ENCODE results near the gene ADGRG1.

ADGRG1 gene

DNA sequence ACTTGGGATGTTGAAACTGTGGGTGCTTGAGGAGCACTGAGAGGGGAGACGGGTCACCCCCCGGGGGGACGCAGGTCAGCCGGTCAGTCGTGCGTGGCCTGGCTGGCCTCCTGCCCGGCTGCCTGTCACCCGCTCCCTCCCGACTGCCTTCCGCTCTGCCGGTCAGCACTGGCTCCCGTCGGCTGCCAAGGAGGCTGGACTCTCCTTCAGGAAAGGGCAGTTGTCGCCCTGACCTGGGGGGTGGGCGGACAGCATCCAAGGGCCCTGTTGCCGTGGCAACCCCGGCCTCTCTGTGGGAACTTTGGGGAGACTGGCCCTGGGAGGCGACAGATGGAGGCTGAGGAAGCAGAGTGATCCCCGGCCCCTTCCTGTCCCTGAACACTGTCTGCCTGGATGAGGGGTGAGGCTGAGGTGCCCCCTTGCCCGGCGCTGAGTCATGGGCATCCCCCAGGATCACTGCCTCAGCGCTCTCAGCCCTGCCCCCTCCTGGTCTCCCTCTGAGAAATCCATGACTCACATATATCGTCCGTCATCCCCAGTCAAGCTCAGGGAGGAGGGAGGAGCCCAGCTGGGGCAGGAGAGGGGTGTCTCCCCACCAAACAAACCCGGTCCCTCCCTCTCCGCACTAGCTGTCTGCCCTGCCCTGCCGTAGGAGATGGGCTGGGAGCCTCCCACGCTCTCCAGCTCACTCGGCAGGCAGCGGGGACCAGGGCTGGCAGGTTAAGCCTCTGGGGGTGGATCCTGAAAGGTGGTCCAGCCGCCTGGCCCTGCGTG is at the start of gene ADGRG1:
Gene ADGRG1, plus strand, starts transcription at position 623 of the 774 bp plus-strand sequence. CDS start 21,658 bp downstream, outside the sequence.
- Histone ChIP-seq H3K9ac (ENCODE audit: insufficient read length) (no peak within 1 kb of the TSS), H3K27ac (no peak within 1 kb of the TSS), H3K4me3 (no peak within 1 kb of the TSS), H3K9me3 (ENCODE audit: low read depth, low read length) (no peaks in the 10 kb centered on the region), H3K36me3 (ENCODE audit: insufficient read depth, low read length) (no peaks in the 10 kb centered on the region)
- TF ChIP-seq FOXP2 (optimal IDR thresholded peaks at IDR 0.05; ENCODE audit: control extremely low read depth, extremely low read length, insufficient read depth) = no peak
- TF ChIP-seq POLR2AphosphoS5 (IDR thresholded peaks at IDR 0.05; ENCODE audit: borderline replicate concordance, low read depth, low read length) = no peak
- TF ChIP-seq EZH2 (IDR thresholded peaks at IDR 0.05) = no peak
- no peak for DNase-seq (ENCODE audit: low read depth, low spot score)

DNA sequence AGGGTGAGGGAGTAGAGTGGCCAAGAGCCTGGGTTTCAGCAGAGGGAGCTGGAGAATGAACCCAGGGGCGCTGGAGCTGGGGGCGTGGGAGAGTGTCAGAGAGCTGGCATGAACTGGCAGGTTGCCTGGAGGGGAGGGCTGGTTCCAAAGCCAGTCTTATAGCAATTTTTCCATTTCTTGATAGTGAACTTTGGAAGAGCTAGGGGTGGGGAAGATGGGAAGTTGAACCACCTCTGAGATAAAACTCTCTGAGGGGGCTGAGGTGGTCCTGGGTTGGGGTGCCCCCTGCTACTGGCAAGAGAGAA is 49.1 kb upstream of the ADGRG1 start:
- no peak overlapping the region for H3K27ac ChIP-seq
- no peak for DNase-seq (ENCODE audit: low read depth, low spot score)
- TF ChIP-seq POLR2AphosphoS5 (IDR thresholded peaks at IDR 0.05; ENCODE audit: borderline replicate concordance, low read depth, low read length) = no peak
- TF ChIP-seq FOXP2 (optimal IDR thresholded peaks at IDR 0.05; ENCODE audit: control extremely low read depth, extremely low read length, insufficient read depth) = no peak
- TF ChIP-seq EZH2 (IDR thresholded peaks at IDR 0.05) = no peak
- no peak overlapping the region for H3K4me3 ChIP-seq
- no peaks in the 10 kb centered on the region for H3K9me3 ChIP-seq (ENCODE audit: low read depth, low read length)
- H3K9ac ChIP-seq (ENCODE audit: insufficient read length) = no peak overlapping the region
- no peaks in the 10 kb centered on the region for H3K36me3 ChIP-seq (ENCODE audit: insufficient read depth, low read length)

DNA sequence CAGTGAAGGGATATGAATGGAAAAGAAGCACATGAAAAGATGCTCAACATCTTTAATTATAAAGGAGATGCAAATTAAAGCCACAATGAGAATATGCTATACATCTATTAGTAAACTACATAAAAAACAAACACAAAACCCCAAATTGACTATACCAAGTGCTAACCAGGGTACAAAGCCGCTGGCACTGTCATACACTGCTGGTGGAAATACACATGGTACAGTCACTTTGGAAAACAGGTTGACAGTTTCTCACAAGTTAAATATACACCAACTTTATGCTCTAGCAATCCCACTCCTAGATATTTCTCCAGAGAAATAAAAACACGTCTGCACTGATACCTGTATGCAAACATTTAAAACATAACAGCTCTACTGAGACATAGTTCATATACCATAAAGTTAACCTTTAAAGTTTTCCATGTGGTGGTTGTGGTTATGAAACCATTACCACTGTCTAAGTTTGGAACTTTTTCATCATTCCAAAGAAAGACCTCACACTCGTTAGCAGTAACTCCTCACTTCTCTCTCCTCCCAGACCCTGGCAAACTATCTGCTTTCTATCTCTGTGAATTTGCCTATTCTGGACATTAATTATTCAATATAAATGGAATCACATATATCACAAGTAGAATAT is 43.3 kb upstream of the ADGRG1 start:
- no peak for TF ChIP-seq EZH2 (IDR thresholded peaks at IDR 0.05)
- no peaks in the 10 kb centered on the region for H3K36me3 ChIP-seq (ENCODE audit: insufficient read depth, low read length)
- H3K9me3 ChIP-seq (ENCODE audit: low read depth, low read length) = no peaks in the 10 kb centered on the region
- H3K4me3 ChIP-seq = no peak overlapping the region
- no peak overlapping the region for H3K27ac ChIP-seq
- DNase-seq (ENCODE audit: low read depth, low spot score) = no peak
- no peak overlapping the region for H3K9ac ChIP-seq (ENCODE audit: insufficient read length)

DNA sequence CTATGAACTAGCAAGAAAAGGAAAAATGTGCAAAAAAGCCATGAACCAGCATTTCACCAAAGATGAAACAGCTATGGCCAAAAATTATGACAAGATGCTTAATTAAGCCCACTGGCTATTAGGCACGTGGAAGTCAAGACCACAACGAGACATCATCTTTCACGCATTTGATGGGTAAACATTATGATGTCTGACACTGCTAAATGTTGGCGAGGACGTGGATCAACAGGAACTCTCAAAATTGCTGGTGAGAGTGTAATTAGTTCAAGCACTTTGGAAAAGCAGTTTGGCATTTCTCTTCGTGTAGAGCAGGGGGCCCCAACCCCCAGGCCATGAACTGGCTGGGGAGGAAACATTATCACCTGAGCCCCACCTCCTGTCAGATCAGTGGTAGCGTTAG is 39.6 kb upstream of the ADGRG1 start:
- no peak overlapping the region for H3K4me3 ChIP-seq
- TF ChIP-seq FOXP2 (optimal IDR thresholded peaks at IDR 0.05; ENCODE audit: control extremely low read depth, extremely low read length, insufficient read depth) (no peak), EZH2 (IDR thresholded peaks at IDR 0.05) (no peak), POLR2AphosphoS5 (IDR thresholded peaks at IDR 0.05; ENCODE audit: borderline replicate concordance, low read depth, low read length) (no peak)
- H3K9ac ChIP-seq (ENCODE audit: insufficient read length) = no peak overlapping the region
- no peaks in the 10 kb centered on the region for H3K36me3 ChIP-seq (ENCODE audit: insufficient read depth, low read length)
- no peak overlapping the region for H3K27ac ChIP-seq
- DNase-seq (ENCODE audit: low read depth, low spot score) = no peak
- H3K9me3 ChIP-seq (ENCODE audit: low read depth, low read length) = no peaks in the 10 kb centered on the region

DNA sequence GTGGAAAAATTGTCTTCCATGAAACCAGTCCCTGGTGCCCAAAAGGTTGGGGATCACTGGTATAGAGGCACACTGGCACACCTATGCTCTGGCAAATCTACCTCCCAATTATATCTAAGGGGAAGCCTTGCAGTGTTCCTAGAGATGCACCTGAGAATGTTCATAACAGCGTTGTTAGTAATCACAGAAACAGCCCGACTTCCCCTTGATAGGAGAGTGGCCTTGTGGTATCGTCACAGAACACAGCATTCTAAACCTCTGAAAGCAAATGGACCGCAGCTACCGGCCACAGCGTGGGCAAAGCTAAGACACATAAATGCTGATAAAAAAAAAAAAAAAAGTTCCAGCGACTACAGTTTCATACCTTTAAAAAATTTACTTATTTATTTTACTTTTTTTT is 39.1 kb upstream of the ADGRG1 start:
- Histone ChIP-seq H3K36me3 (ENCODE audit: insufficient read depth, low read length) (no peaks in the 10 kb centered on the region), H3K27ac (no peak overlapping the region), H3K9ac (ENCODE audit: insufficient read length) (no peak overlapping the region), H3K9me3 (ENCODE audit: low read depth, low read length) (no peaks in the 10 kb centered on the region), H3K4me3 (no peak overlapping the region)
- DNase-seq (ENCODE audit: low read depth, low spot score) = no peak
- TF ChIP-seq FOXP2 (optimal IDR thresholded peaks at IDR 0.05; ENCODE audit: control extremely low read depth, extremely low read length, insufficient read depth) (no peak), POLR2AphosphoS5 (IDR thresholded peaks at IDR 0.05; ENCODE audit: borderline replicate concordance, low read depth, low read length) (no peak), EZH2 (IDR thresholded peaks at IDR 0.05) (no peak)

DNA sequence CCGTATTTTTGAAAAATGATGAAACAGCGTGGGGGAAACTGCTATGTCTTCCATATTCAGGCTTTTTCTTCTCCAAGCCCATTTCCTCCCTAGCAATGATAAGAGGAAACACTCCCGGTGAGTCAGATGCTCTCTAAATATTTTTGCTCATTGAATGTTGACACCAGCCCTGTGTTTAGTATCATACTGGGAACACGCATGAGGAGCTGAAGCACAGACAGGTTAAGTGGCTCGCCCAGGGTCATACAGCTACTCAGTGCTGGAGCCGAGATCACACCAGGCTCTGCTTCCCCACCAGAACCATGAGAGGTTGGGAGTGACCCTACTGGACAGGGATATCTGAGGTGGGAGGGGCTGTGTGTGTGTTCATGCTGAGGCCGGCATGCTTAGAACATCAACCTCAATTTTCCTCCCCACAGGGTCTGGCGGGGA is 37.8 kb upstream of the ADGRG1 start:
- no peaks in the 10 kb centered on the region for H3K9me3 ChIP-seq (ENCODE audit: low read depth, low read length)
- TF ChIP-seq POLR2AphosphoS5 (IDR thresholded peaks at IDR 0.05; ENCODE audit: borderline replicate concordance, low read depth, low read length) = no peak
- H3K9ac ChIP-seq (ENCODE audit: insufficient read length) = no peak overlapping the region
- no peak for DNase-seq (ENCODE audit: low read depth, low spot score)
- H3K4me3 ChIP-seq = no peak overlapping the region
- H3K36me3 ChIP-seq (ENCODE audit: insufficient read depth, low read length) = no peaks in the 10 kb centered on the region
- H3K27ac ChIP-seq = no peak overlapping the region

DNA sequence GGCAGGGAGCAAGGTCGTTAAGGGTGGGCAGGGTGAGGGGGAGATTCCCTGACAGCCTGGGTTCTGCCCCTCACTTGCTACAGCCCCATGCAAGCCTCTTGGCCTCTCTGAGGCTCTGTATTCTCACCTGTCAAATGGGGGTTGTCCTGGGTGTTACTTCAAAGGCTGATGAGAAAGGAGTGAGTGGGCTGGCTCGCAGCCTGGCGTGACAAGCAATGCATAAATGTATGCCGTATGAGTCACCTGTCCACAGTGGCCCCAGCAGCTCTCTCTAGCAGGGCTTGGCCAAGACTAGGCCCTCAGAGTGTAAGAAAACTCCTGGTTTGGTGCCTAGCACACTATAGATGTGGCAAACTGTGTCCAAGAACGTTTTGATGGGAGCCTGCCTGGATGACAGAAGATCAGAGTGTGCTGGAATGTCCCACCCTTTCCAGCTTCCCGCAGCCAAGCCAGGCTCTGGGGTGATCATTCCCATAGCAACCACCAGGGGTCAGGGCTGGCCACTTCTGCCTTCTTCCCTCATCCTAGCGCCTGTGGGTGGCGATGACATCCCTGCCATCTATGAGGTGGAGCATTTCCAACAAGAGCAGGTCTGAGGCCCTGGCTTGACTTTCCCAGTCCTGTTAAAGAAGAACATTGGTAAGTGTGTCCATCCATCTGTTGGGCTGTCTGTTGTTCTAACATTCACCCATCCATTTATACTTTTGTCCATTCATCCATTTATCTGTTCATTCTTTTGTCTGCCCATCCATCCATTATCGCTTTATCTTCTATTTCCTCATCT is 37.2 kb upstream of the ADGRG1 start:
- Histone ChIP-seq H3K9me3 (ENCODE audit: low read depth, low read length) (no peaks in the 10 kb centered on the region), H3K4me3 (no peak overlapping the region), H3K27ac (no peak overlapping the region), H3K36me3 (ENCODE audit: insufficient read depth, low read length) (no peaks in the 10 kb centered on the region), H3K9ac (ENCODE audit: insufficient read length) (no peak overlapping the region)
- DNase-seq (ENCODE audit: low read depth, low spot score) = no peak
- no peak for TF ChIP-seq POLR2AphosphoS5 (IDR thresholded peaks at IDR 0.05; ENCODE audit: borderline replicate concordance, low read depth, low read length)

DNA sequence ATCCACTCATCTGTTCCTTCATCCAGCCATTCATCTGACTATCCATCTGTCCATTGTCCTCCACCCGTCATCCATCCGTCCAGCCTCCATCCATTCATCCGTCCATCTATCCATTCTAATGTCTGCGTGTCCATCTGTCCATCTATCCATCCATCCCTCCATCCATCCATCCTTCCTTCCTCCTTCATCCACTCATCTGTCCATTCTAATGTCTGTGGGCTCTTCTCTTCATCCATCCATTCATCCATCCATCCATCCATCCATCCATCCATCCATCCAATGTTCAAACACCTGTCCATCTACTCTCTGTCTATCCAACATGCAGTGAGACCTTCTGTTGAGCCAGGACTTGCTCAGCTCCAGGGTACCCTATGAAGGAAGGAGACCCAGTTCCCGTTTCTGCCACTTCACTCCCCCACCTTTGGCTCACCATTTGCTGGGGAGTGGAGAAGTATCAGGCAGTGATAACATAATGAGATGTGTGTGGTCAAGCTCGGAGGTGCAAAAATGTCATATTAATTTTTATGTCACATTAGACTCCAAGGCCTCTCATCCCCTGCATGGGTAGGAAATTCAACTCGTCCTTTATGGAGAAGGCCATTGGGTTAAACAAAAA is 36.5 kb upstream of the ADGRG1 start:
- no peaks in the 10 kb centered on the region for H3K9me3 ChIP-seq (ENCODE audit: low read depth, low read length)
- TF ChIP-seq EZH2 (IDR thresholded peaks at IDR 0.05) (no peak), FOXP2 (optimal IDR thresholded peaks at IDR 0.05; ENCODE audit: control extremely low read depth, extremely low read length, insufficient read depth) (no peak), POLR2AphosphoS5 (IDR thresholded peaks at IDR 0.05; ENCODE audit: borderline replicate concordance, low read depth, low read length) (no peak)
- no peak overlapping the region for H3K4me3 ChIP-seq
- no peak for DNase-seq (ENCODE audit: low read depth, low spot score)
- no peak overlapping the region for H3K9ac ChIP-seq (ENCODE audit: insufficient read length)
- H3K27ac ChIP-seq = no peak overlapping the region
- H3K36me3 ChIP-seq (ENCODE audit: insufficient read depth, low read length) = no peaks in the 10 kb centered on the region
